ENCODE measurements around the gene CCL3. TPM values are rescaled to one million over a fixed set of nuclear protein-coding genes. Genes with fewer than 3 reads are reported as not detected.

Gene CCL3
- total and polyA plus RNA-seq, 2 experiments from 2014 or later: not detected

DNA sequence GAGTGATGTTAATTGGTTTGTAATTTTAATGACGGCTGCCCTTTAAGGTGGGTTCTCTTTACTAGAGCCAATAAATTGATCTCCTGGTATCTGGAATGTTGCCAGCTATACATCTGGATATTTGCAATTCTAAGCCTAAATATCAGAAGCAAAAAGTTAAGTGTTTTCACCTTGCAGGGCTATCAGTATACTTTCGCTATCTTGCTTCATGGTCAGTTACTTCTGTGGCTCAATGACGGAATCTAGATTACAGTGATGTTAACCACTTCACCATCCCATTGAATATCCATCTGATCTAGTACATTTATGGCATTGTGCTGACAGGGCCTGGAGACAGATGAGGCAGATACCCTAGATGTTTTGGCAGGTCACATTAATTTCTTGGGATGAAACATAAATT, 42.0 kb upstream of the CCL3 start:
- TF ChIP-seq EZH2 (IDR thresholded peaks at IDR 0.05; ENCODE audit: low read depth, unreplicated experiment) (no peak), EZH2phosphoT487 (IDR thresholded peaks at IDR 0.05; ENCODE audit: unreplicated experiment) (no peak), ZNF331 (CRISPR knock-in tag; IDR thresholded peaks at IDR 0.05; ENCODE audit: low read depth) (no peak), STAT1 (IDR thresholded peaks at IDR 0.05; ENCODE audit: unreplicated experiment) (no peak), ZNF114 (CRISPR knock-in tag; IDR thresholded peaks at IDR 0.05) (no peak), NANOG (IDR thresholded peaks at IDR 0.05; ENCODE audit: borderline replicate concordance) (no peak), POLR2AphosphoS5 (IDR thresholded peaks at IDR 0.05; ENCODE audit: low read depth) (no peak), JUNB (IDR thresholded peaks at IDR 0.05; ENCODE audit: unreplicated experiment) (no peak), CREB1 (CRISPR knock-in tag; IDR thresholded peaks at IDR 0.05; ENCODE audit: low read depth) (no peak)
- TF ChIP-seq, protein P1, sequence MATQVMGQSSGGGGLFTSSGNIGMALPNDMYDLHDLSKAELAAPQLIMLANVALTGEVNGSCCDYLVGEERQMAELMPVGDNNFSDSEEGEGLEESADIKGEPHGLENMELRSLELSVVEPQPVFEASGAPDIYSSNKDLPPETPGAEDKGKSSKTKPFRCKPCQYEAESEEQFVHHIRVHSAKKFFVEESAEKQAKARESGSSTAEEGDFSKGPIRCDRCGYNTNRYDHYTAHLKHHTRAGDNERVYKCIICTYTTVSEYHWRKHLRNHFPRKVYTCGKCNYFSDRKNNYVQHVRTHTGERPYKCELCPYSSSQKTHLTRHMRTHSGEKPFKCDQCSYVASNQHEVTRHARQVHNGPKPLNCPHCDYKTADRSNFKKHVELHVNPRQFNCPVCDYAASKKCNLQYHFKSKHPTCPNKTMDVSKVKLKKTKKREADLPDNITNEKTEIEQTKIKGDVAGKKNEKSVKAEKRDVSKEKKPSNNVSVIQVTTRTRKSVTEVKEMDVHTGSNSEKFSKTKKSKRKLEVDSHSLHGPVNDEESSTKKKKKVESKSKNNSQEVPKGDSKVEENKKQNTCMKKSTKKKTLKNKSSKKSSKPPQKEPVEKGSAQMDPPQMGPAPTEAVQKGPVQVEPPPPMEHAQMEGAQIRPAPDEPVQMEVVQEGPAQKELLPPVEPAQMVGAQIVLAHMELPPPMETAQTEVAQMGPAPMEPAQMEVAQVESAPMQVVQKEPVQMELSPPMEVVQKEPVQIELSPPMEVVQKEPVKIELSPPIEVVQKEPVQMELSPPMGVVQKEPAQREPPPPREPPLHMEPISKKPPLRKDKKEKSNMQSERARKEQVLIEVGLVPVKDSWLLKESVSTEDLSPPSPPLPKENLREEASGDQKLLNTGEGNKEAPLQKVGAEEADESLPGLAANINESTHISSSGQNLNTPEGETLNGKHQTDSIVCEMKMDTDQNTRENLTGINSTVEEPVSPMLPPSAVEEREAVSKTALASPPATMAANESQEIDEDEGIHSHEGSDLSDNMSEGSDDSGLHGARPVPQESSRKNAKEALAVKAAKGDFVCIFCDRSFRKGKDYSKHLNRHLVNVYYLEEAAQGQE (IDR thresholded peaks at IDR 0.05; ENCODE audit: unreplicated experiment): no peak
- TF ChIP-seq, protein P2, sequence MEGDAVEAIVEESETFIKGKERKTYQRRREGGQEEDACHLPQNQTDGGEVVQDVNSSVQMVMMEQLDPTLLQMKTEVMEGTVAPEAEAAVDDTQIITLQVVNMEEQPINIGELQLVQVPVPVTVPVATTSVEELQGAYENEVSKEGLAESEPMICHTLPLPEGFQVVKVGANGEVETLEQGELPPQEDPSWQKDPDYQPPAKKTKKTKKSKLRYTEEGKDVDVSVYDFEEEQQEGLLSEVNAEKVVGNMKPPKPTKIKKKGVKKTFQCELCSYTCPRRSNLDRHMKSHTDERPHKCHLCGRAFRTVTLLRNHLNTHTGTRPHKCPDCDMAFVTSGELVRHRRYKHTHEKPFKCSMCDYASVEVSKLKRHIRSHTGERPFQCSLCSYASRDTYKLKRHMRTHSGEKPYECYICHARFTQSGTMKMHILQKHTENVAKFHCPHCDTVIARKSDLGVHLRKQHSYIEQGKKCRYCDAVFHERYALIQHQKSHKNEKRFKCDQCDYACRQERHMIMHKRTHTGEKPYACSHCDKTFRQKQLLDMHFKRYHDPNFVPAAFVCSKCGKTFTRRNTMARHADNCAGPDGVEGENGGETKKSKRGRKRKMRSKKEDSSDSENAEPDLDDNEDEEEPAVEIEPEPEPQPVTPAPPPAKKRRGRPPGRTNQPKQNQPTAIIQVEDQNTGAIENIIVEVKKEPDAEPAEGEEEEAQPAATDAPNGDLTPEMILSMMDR (conservative IDR thresholded peaks at IDR 0.05; ENCODE audit: low read depth in 2 of 2): no peak
- TF ChIP-seq, protein P3, sequence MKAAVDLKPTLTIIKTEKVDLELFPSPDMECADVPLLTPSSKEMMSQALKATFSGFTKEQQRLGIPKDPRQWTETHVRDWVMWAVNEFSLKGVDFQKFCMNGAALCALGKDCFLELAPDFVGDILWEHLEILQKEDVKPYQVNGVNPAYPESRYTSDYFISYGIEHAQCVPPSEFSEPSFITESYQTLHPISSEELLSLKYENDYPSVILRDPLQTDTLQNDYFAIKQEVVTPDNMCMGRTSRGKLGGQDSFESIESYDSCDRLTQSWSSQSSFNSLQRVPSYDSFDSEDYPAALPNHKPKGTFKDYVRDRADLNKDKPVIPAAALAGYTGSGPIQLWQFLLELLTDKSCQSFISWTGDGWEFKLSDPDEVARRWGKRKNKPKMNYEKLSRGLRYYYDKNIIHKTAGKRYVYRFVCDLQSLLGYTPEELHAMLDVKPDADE (IDR thresholded peaks at IDR 0.05): no peak
- TF ChIP-seq, protein P4, sequence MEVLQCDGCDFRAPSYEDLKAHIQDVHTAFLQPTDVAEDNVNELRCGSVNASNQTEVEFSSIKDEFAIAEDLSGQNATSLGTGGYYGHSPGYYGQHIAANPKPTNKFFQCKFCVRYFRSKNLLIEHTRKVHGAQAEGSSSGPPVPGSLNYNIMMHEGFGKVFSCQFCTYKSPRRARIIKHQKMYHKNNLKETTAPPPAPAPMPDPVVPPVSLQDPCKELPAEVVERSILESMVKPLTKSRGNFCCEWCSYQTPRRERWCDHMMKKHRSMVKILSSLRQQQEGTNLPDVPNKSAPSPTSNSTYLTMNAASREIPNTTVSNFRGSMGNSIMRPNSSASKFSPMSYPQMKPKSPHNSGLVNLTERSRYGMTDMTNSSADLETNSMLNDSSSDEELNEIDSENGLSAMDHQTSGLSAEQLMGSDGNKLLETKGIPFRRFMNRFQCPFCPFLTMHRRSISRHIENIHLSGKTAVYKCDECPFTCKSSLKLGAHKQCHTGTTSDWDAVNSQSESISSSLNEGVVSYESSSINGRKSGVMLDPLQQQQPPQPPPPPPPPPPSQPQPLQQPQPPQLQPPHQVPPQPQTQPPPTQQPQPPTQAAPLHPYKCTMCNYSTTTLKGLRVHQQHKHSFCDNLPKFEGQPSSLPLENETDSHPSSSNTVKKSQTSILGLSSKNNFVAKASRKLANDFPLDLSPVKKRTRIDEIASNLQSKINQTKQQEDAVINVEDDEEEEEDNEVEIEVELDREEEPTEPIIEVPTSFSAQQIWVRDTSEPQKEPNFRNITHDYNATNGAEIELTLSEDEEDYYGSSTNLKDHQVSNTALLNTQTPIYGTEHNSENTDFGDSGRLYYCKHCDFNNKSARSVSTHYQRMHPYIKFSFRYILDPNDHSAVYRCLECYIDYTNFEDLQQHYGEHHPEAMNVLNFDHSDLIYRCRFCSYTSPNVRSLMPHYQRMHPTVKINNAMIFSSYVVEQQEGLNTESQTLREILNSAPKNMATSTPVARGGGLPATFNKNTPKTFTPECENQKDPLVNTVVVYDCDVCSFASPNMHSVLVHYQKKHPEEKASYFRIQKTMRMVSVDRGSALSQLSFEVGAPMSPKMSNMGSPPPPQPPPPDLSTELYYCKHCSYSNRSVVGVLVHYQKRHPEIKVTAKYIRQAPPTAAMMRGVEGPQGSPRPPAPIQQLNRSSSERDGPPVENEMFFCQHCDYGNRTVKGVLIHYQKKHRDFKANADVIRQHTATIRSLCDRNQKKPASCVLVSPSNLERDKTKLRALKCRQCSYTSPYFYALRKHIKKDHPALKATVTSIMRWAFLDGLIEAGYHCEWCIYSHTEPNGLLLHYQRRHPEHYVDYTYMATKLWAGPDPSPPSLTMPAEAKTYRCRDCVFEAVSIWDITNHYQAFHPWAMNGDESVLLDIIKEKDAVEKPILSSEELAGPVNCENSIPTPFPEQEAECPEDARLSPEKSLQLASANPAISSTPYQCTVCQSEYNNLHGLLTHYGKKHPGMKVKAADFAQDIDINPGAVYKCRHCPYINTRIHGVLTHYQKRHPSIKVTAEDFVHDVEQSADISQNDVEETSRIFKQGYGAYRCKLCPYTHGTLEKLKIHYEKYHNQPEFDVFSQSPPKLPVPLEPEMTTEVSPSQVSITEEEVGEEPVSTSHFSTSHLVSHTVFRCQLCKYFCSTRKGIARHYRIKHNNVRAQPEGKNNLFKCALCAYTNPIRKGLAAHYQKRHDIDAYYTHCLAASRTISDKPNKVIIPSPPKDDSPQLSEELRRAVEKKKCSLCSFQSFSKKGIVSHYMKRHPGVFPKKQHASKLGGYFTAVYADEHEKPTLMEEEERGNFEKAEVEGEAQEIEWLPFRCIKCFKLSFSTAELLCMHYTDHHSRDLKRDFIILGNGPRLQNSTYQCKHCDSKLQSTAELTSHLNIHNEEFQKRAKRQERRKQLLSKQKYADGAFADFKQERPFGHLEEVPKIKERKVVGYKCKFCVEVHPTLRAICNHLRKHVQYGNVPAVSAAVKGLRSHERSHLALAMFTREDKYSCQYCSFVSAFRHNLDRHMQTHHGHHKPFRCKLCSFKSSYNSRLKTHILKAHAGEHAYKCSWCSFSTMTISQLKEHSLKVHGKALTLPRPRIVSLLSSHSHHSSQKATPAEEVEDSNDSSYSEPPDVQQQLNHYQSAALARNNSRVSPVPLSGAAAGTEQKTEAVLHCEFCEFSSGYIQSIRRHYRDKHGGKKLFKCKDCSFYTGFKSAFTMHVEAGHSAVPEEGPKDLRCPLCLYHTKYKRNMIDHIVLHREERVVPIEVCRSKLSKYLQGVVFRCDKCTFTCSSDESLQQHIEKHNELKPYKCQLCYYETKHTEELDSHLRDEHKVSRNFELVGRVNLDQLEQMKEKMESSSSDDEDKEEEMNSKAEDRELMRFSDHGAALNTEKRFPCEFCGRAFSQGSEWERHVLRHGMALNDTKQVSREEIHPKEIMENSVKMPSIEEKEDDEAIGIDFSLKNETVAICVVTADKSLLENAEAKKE (CRISPR knock-in tag; IDR thresholded peaks at IDR 0.05): no peak
- Mint-ChIP-seq H3K27me3 (ENCODE audit: insufficient read depth, low read depth, poor library complexity) (peaks cover 3% of the 10 kb centered on the region), H3K4me3 (no peak overlapping the region), H3K9me3 (peaks cover 14% of the 10 kb centered on the region), H3K27ac (no peak overlapping the region), H3K36me3 (ENCODE audit: low read depth) (peaks cover 10% of the 10 kb centered on the region), H3K4me1 (no peaks in the 10 kb centered on the region)
- Histone ChIP-seq H3K9me2 (ENCODE audit: insufficient read depth) (0 out of 2 replicates have a peak, but pooled peaks cover 8% of the 10 kb centered on the region), H3K4me1 (ENCODE audit: insufficient read depth) (no peaks in the 10 kb centered on the region), H3K36me3 (ENCODE audit: insufficient read depth) (no peaks in the 10 kb centered on the region), H3K4me3 (no peak overlapping the region), H4K20me1 (replicated peaks; ENCODE audit: insufficient read depth) (no peaks in the 10 kb centered on the region), H3K27ac (ENCODE audit: low read depth) (no peak overlapping the region), H3F3A (replicated peaks; ENCODE audit: low read depth) (no peaks in the 10 kb centered on the region), H3K4me2 (no peak overlapping the region), H2AFZ (no peak overlapping the region), H3K27me3 (ENCODE audit: insufficient read depth) (no peaks in the 10 kb centered on the region), H3K79me2 (replicated peaks; ENCODE audit: insufficient read depth) (no peaks in the 10 kb centered on the region)
- no peak for DNase-seq (ENCODE audit: low spot score)
- no peak for ATAC-seq
